HepG2 (cell line): Measurements from ENCODE around the gene CCSER1. TPM values are rescaled to one million over a fixed set of nuclear protein-coding genes. Genes with fewer than 3 reads are reported as not detected.

Experiments
- ATAC-seq: fragments of 200-7000 bp; cut with Tn5 transposase; 3 replicates; pipeline ENCODE4 v1.9.1; 2020; ENCODE audit warnings: mild to moderate bottlenecking, moderate library complexity
- BruUV-seq: library from RNA; stranded (reverse); fragments of 400-500 nt; replicated peaks from 2 replicates; lab custom pipeline; 2021; lab: Mats Ljungman, UMichigan
- CTCF ChIA-PET: fragments of 300-600 bp; formaldehyde crosslinking; extraction: SDS; loops from one replicate; lab custom pipeline; 2021; ENCODE audit warnings: low total read pairs, inconsistent platforms, low intra/inter-chr PET ratio; lab: Yijun Ruan, JAX
- POLR2A ChIA-PET: fragments of 350-600 bp; sonication (Branson Sonifier 250); formaldehyde crosslinking; loops from one replicate; lab custom pipeline; 2020; ENCODE audit warnings: antibody characterized with exemption, inconsistent platforms; lab: Yijun Ruan, JAX
- DNase-seq: peaks from one replicate; pipeline ENCODE4 v3.0.0-alpha.2; 2015; ENCODE audit warnings: low spot score
- FAIRE-seq: peaks from 3 replicates; lab custom pipeline; 2011; peaks lifted over from hg19 to GRCh38; lab: Jason Lieb, UNC
- H2AFZ ChIP-seq: one replicate; pipeline ENCODE4 v1.6.1; 2011; ENCODE audit warnings: low read length, inconsistent platforms
- H3K27ac ChIP-seq: fragments of 300-600 bp; 3 replicates; pipeline ENCODE4 v1.8.0; 2011; ENCODE audit warnings: mixed run types, mild to moderate bottlenecking, mixed read lengths, low read length, inconsistent platforms; ENCODE audit not compliant: insufficient read depth; ENCODE audit errors: extremely low read length
- H3K27me3 ChIP-seq, 2 experiments: fragments of 200-600 bp in 1 of 2; 2 replicates in 1 of 2; 3 replicates in 1 of 2; pipeline versions ENCODE4 v1.6.0 to v1.8.0; 2011; ENCODE audit warnings: low read length in 2 of 2, mild to moderate bottlenecking in 2 of 2, moderate library complexity in 2 of 2, inconsistent platforms in 1 of 2; ENCODE audit not compliant: insufficient read depth in 2 of 2, control insufficient read depth in 1 of 2
- H3K36me3 ChIP-seq, 2 experiments: fragments of 200-600 bp in 1 of 2; replicated peaks in 1 of 2; 2 replicates in 1 of 2; 3 replicates in 1 of 2; pipeline versions ENCODE4 v1.5.1 to v1.8.0; 2011; ENCODE audit warnings: low read length in 2 of 2, inconsistent platforms in 1 of 2; ENCODE audit not compliant: insufficient read depth in 2 of 2, control insufficient read depth in 1 of 2
- H3K4me1 ChIP-seq: 2 replicates; pipeline ENCODE4 v1.5.1; 2012; ENCODE audit warnings: low read length, inconsistent platforms; ENCODE audit not compliant: insufficient read depth
- H3K4me2 ChIP-seq: 2 replicates; pipeline ENCODE4 v1.6.0; 2011; ENCODE audit warnings: low read depth, low read length, inconsistent platforms
- H3K4me3 ChIP-seq, 3 experiments: fragments of 200-600 bp in 1 of 3; sonication (generic), shearing (Covaris generic) in 1 of 3; replicated peaks in 1 of 3; 2 replicates each; pipeline ENCODE4 v1.5.1; 2011 to 2016; ENCODE audit warnings: low read length in 3 of 3, inconsistent platforms in 2 of 3, low read depth in 2 of 3, mild to moderate bottlenecking in 2 of 3, control low read depth in 1 of 3, mixed read lengths in 1 of 3; ENCODE audit not compliant: insufficient read depth in 1 of 3
- H3K79me2 ChIP-seq: one replicate; pipeline ENCODE4 v1.6.1; 2011; ENCODE audit warnings: low read length, inconsistent platforms; ENCODE audit not compliant: insufficient read depth
- H3K9ac ChIP-seq: 2 replicates; pipeline ENCODE4 v1.6.0; 2011; ENCODE audit warnings: mild to moderate bottlenecking, low read depth, low read length, inconsistent platforms; ENCODE audit not compliant: insufficient read depth
- H3K9me3 ChIP-seq: 2 replicates; pipeline ENCODE4 v1.5.1; 2012; ENCODE audit warnings: mild to moderate bottlenecking, low read length
- H4K20me1 ChIP-seq: 2 replicates; pipeline ENCODE4 v1.6.0; 2011; ENCODE audit warnings: inconsistent platforms, mild to moderate bottlenecking, low read length, moderate library complexity; ENCODE audit not compliant: insufficient read depth
- NR1H2 ChIP-seq: sonication (generic); formaldehyde crosslinking; IDR thresholded peaks from 2 replicates; pipeline ENCODE4 v1.8.1; 2022; ENCODE audit warnings: low read depth, missing genetic modification reagents, borderline replicate concordance
- ZNF17 ChIP-seq: sonication (generic); formaldehyde crosslinking; IDR thresholded peaks from 2 replicates; pipeline ENCODE4 v1.5.0; 2020; ENCODE audit warnings: mild to moderate bottlenecking, missing genetic modification reagents
- in situ Hi-C: cut with HindIII; loops from 2 replicates; pipeline ENCODE4 v1.10.0; 2017; ENCODE audit warnings: low pct_unique_long_range_greater_than_20kb; ENCODE audit not compliant: extremely low pct_ligation_motif_present
- intact Hi-C: fragments of 100-400 bp; cut with micrococcal nuclease; formaldehyde crosslinking; loops from one replicate; pipeline ENCODE4 v1.10.0; 2022; ENCODE audit not compliant: unreplicated experiment
- polyA plus RNA-seq, 8 experiments: library from polyadenylated mRNA; depleted of rRNA in 3 of 8; stranded (reverse) in 7 of 8; unstranded in 1 of 8; fragments of >200 nt; fragmentation: Illumina TruSeq in 4 of 8; extraction: Trizol in 4 of 8; gene quantifications; 2 replicates each; pipeline versions ENCODE4 v1.2.1 to v1.2.3, GENCODE V29; 2011 to 2016; ENCODE audit warnings: low read depth in 4 of 8, missing spikeins in 1 of 8, mixed read lengths in 1 of 8; ENCODE audit not compliant: insufficient read depth in 1 of 8
- total RNA-seq, 5 experiments: library from RNA; depleted of rRNA; stranded (reverse); fragments of >200 nt; fragmentation: Illumina TruSeq; extraction: Trizol; gene quantifications; 2 replicates each; pipeline ENCODE4 v1.2.3, GENCODE V29; 2016; ENCODE audit warnings: low read depth in 1 of 5
- TF ChIP-seq, protein P1 (sequence below): sonication (generic); formaldehyde crosslinking; IDR thresholded peaks from 2 replicates; pipeline ENCODE4 v1.4.0; 2020; ENCODE audit warnings: missing genetic modification reagents, borderline replicate concordance
- TF ChIP-seq, protein P2 (sequence below): sonication (generic); formaldehyde crosslinking; IDR thresholded peaks from 2 replicates; pipeline ENCODE4 v1.4.0; 2020; ENCODE audit warnings: mild to moderate bottlenecking, missing genetic modification reagents

Gene CCSER1
- total and polyA plus RNA-seq, 2 of the 13 experiments (the other 11 are each of a cell fraction or from before 2014, with no cell fraction given), result not detected

DNA sequence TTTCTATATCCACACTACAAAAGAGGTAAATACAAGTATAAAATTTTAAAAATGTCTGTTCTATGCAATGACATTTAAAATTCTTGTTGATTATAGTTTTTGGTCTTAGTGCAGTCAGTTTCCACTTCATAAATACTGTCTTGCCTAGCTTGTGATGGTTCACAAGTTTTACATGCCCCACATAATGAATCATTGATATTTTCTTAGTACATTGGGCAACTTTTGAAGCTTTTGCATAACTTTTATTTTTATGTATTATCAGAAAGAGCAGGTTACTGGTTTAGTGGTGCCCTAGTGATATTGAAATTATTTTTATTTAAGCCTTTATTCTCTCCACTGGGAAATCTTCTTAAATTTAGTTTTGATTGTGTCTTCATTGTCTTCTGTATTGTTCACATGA is 388.0 kb downstream of the CCSER1 start:
- FAIRE-seq, result no peak
- Histone ChIP-seq H3K9ac (no peak overlapping the region), H3K9me3 (no peaks in the 10 kb centered on the region), H2AFZ (no peak overlapping the region), H4K20me1 (no peaks in the 10 kb centered on the region), H3K79me2 (no peaks in the 10 kb centered on the region)
- CTCF ChIA-PET, result no interaction called here
- in situ Hi-C loops, result no loop called here
- TF ChIP-seq, protein P1, sequence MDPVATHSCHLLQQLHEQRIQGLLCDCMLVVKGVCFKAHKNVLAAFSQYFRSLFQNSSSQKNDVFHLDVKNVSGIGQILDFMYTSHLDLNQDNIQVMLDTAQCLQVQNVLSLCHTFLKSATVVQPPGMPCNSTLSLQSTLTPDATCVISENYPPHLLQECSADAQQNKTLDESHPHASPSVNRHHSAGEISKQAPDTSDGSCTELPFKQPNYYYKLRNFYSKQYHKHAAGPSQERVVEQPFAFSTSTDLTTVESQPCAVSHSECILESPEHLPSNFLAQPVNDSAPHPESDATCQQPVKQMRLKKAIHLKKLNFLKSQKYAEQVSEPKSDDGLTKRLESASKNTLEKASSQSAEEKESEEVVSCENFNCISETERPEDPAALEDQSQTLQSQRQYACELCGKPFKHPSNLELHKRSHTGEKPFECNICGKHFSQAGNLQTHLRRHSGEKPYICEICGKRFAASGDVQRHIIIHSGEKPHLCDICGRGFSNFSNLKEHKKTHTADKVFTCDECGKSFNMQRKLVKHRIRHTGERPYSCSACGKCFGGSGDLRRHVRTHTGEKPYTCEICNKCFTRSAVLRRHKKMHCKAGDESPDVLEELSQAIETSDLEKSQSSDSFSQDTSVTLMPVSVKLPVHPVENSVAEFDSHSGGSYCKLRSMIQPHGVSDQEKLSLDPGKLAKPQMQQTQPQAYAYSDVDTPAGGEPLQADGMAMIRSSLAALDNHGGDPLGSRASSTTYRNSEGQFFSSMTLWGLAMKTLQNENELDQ, result no peak
- no peak for TF ChIP-seq NR1H2 (CRISPR knock-in tag)
- TF ChIP-seq, protein P2, sequence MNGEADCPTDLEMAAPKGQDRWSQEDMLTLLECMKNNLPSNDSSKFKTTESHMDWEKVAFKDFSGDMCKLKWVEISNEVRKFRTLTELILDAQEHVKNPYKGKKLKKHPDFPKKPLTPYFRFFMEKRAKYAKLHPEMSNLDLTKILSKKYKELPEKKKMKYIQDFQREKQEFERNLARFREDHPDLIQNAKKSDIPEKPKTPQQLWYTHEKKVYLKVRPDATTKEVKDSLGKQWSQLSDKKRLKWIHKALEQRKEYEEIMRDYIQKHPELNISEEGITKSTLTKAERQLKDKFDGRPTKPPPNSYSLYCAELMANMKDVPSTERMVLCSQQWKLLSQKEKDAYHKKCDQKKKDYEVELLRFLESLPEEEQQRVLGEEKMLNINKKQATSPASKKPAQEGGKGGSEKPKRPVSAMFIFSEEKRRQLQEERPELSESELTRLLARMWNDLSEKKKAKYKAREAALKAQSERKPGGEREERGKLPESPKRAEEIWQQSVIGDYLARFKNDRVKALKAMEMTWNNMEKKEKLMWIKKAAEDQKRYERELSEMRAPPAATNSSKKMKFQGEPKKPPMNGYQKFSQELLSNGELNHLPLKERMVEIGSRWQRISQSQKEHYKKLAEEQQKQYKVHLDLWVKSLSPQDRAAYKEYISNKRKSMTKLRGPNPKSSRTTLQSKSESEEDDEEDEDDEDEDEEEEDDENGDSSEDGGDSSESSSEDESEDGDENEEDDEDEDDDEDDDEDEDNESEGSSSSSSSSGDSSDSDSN (CRISPR knock-in tag), result no peak
- TF ChIP-seq ZNF17 (CRISPR knock-in tag), result no peak
- TF ChIP-seq, all 625 proteins: peak for 0
- Histone ChIP-seq H3K4me3 (no peak overlapping the region), H3K27ac (no peak overlapping the region), H3K4me1 (no peaks in the 10 kb centered on the region), H3K27me3 (no peaks in the 10 kb centered on the region), H3K4me2 (no peak overlapping the region), H3K36me3 (no peaks in the 10 kb centered on the region)
- ATAC-seq, result no peak
- intact Hi-C loops, result no loop called here
- no TSS peak for BruUV-seq
- DNase-seq, result no peak
- POLR2A ChIA-PET, result no interaction called here
